Common myeloid progenitor, CD34-positive (primary cell): ENCODE results near the gene AGAP1.

Experiments used
- CTCF ChIA-PET: fragments of 350-600 bp; sonication (Branson Sonifier 250); formaldehyde crosslinking; loops from one replicate; lab custom pipeline; 2021; ENCODE audit warnings: antibody characterized with exemption; lab: Charles Lee
- POLR2A ChIA-PET: fragments of 350-600 bp; sonication (Branson Sonifier 250); formaldehyde crosslinking; loops from one replicate; lab custom pipeline; 2021; ENCODE audit warnings: antibody characterized with exemption; lab: Charles Lee
- DNase-seq, 3 donors: peaks; one replicate each; pipeline versions ENCODE4 v3.0.0 to v3.0.0-alpha.2; 2013
- H3K27ac ChIP-seq, 2 experiments: 1 replicate in 1 of 2; 2 replicates in 1 of 2; pipeline ENCODE4 v1.7.0; 2013; ENCODE audit warnings: inconsistent platforms in 2 of 2, low read length in 2 of 2, mild to moderate bottlenecking in 2 of 2, low read depth in 1 of 2, moderate library complexity in 1 of 2; ENCODE audit not compliant: severe bottlenecking in 2 of 2, insufficient read depth in 1 of 2, poor library complexity in 1 of 2
- H3K27me3 ChIP-seq, 5 experiments: replicated peaks in 2 of 5; 1 replicate in 3 of 5; 2 replicates in 2 of 5; pipeline versions ENCODE4 v1.6.1 to v1.7.0; 2013; ENCODE audit warnings: low read length in 4 of 5, mild to moderate bottlenecking in 2 of 5, moderate library complexity in 2 of 5, inconsistent platforms in 1 of 5; ENCODE audit not compliant: insufficient read depth in 5 of 5, control insufficient read depth in 4 of 5
- H3K36me3 ChIP-seq, 4 experiments: 1 replicate in 2 of 4; 2 replicates in 2 of 4; pipeline versions ENCODE4 v1.6.1 to v1.7.0; 2013; ENCODE audit warnings: low read length in 3 of 4, control low read depth in 1 of 4, mild to moderate bottlenecking in 1 of 4; ENCODE audit not compliant: control insufficient read depth in 4 of 4, insufficient read depth in 4 of 4
- H3K4me1 ChIP-seq, 4 experiments: 1 replicate in 3 of 4; 2 replicates in 1 of 4; pipeline versions ENCODE4 v1.6.1 to v1.7.1; 2013; ENCODE audit warnings: low read length in 3 of 4, mild to moderate bottlenecking in 3 of 4, control low read depth in 1 of 4, inconsistent platforms in 1 of 4, moderate library complexity in 1 of 4; ENCODE audit not compliant: control insufficient read depth in 4 of 4, insufficient read depth in 4 of 4; ENCODE audit errors: control extremely low read depth in 1 of 4
- H3K4me3 ChIP-seq, 7 experiments: 1 replicate in 4 of 7; 2 replicates in 3 of 7; pipeline versions ENCODE4 v1.5.1 to v1.7.0; 2013; ENCODE audit warnings: mild to moderate bottlenecking in 7 of 7, low read length in 6 of 7, moderate library complexity in 6 of 7, inconsistent platforms in 2 of 7, low read depth in 2 of 7, control low read depth in 1 of 7; ENCODE audit not compliant: insufficient read depth in 4 of 7, control insufficient read depth in 1 of 7; ENCODE audit errors: extremely low read depth in 1 of 7
- H3K9me3 ChIP-seq, 5 experiments: 1 replicate in 4 of 5; 2 replicates in 1 of 5; pipeline versions ENCODE4 v1.6.1 to v1.7.1; 2013; ENCODE audit warnings: low read length in 4 of 5, mild to moderate bottlenecking in 2 of 5, inconsistent platforms in 1 of 5, low read depth in 1 of 5, moderate library complexity in 1 of 5; ENCODE audit not compliant: control insufficient read depth in 4 of 5, insufficient read depth in 2 of 5; ENCODE audit errors: control extremely low read depth in 1 of 5
- WGBS: methylation state at CpG from one replicate; pipeline ENCODE4 v1.1.5; 2013; ENCODE audit not compliant: insufficient coverage; 5-methylcytosine and 5-hydroxymethylcytosine counted together

Gene AGAP1

DNA sequence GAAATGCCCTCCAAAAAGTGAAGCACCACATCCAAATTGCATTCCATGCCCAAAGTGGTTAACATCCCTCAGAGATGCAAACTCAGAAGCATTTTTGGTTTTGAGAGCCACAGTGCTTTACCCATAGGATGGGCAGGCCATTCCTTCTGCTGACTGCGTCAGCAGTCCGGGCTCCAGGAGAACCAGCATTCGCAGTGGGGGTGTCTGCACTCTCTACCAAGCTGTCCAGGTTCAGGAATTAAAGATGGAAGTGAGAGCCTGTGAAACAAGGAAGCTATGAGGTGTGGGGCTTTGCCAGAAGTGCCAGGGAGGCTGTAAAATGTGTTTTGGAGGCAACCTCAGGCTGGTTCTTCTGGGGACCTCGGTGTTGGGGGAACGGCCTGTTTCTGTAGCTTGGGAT is 205.7 kb downstream of the AGAP1 start:
- H3K4me3 ChIP-seq: no peak overlapping the region
- H3K27me3 ChIP-seq: peaks cover 0 to 59% (median 10%) of the 10 kb centered on the region in 5 experiments
- no peaks in the 10 kb centered on the region for H3K9me3 ChIP-seq
- peaks cover 0 to 2% (median 0%) of the 10 kb centered on the region in 4 experiments for H3K4me1 ChIP-seq
- DNase-seq: no peak
- 96% methylated on average over 3 of the region's 5 CpGs for WGBS
- CTCF ChIA-PET: no interaction called here
- POLR2A ChIA-PET: no interaction called here
- H3K27ac ChIP-seq: no peak overlapping the region
- no peaks in the 10 kb centered on the region for H3K36me3 ChIP-seq

DNA sequence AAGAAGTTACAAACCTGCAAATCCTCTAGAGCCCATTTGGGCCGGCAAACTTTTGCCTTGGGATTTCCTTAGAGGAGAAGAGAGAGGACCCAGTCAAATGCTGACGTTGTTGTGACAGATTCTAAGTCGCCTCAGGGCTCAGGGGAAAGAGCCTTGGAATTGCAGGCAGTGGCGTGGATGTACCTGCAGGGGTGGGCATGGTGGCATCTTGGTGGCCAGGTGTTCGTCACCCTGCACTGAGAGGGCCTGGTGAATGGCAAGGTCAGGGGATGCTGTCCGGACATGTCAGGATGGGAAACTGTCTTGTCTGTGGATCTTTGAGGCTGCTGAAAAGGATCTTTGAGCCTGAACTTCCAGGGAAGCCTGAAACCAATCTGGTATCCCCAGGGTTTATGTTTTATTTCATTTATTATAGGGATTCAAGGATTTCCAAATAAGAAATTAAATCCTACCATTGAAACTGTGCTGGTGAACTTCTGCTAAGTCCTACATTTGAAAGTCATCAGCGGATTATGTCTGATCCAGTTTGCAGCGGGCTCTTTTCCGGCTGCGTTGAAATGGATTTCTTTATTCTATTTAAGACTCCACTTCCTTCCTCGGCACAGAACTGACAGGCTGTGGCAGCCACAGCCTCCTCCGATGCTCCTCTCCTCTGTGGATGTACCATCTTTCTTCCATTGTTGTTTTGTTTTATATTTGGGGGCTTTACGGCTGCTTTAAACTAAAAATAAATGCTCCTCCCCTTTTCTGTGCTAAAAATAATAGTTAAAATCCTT is 207.6 kb downstream of the AGAP1 start:
- peaks cover 0 to 47% (median 8%) of the 10 kb centered on the region in 5 experiments for H3K27me3 ChIP-seq
- no peak overlapping the region for H3K27ac ChIP-seq
- no peak for DNase-seq
- CTCF ChIA-PET: no interaction called here
- no peaks in the 10 kb centered on the region for H3K36me3 ChIP-seq
- H3K4me1 ChIP-seq: peaks cover 0 to 2% (median 0%) of the 10 kb centered on the region in 4 experiments
- POLR2A ChIA-PET: no interaction called here
- no peaks in the 10 kb centered on the region for H3K9me3 ChIP-seq
- H3K4me3 ChIP-seq: no peak overlapping the region
- WGBS: 85% methylated on average over 6 of the region's 13 CpGs

DNA sequence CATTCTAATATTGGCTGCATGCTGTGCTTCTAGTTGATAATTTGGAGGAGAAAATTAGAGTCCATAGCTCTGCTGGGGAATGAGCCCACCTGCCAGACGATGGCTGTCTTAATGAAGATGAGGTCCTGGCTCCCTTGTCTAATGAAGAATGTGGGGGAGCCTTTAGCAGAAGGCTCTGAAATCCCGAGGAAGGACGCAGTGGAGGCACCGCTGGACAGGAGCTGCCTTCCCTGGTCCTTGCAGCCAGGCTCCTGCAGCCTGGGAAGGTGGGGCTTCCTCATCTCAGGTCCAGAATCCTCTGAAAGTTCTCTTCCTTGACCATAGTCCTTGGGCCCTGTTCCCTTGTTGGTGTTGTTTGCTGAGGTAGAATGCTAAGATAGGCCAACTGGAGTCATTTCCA is 208.3 kb downstream of the AGAP1 start:
- Histone ChIP-seq H3K9me3 (no peaks in the 10 kb centered on the region), H3K27ac (no peak overlapping the region), H3K36me3 (no peaks in the 10 kb centered on the region), H3K4me1 (peaks cover 0 to 2% (median 0%) of the 10 kb centered on the region in 4 experiments), H3K27me3 (peaks cover 0 to 42% (median 8%) of the 10 kb centered on the region in 5 experiments), H3K4me3 (no peak overlapping the region)
- 75% methylated on average over 4 of the region's 4 CpGs for WGBS
- CTCF ChIA-PET: no interaction called here
- POLR2A ChIA-PET: no interaction called here
- no peak for DNase-seq

DNA sequence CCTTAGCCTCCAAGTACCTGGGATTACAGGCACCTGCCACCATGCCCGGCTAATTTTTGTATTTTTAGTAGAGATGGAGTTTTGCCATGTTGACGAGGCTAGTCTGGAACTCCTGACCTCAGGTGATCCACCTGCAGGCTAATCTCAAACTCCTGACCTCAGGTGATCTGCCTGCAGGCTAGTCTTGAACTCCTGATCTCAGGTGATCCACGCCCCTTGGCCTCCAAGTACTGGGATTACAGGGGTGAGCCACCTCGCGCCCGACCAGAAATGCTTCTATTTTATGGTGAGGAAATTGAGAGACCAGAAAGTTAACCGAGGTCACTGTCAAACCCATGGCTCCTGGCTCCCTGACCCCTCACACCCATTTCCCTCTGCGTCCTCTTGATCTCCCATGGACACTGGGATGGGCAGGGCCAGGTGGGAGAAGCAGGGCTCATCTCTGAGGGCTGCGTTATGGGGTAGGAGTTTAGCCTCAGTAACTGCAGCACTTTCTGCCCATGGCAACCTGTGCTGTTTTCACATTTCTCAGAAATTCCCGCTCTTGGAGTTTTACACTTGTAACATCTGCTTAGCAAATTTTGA is 210.0 kb downstream of the AGAP1 start:
- Histone ChIP-seq H3K4me3 (no peak overlapping the region), H3K36me3 (no peaks in the 10 kb centered on the region), H3K27ac (no peak overlapping the region), H3K9me3 (no peaks in the 10 kb centered on the region), H3K27me3 (peaks cover 0 to 38% (median 5%) of the 10 kb centered on the region in 5 experiments), H3K4me1 (peaks cover 0 to 2% (median 0%) of the 10 kb centered on the region in 4 experiments)
- ChIA-PET POLR2A (no interaction called here), CTCF (no interaction called here)
- DNase-seq: no peak
- 100% methylated on average over 6 of the region's 10 CpGs for WGBS

DNA sequence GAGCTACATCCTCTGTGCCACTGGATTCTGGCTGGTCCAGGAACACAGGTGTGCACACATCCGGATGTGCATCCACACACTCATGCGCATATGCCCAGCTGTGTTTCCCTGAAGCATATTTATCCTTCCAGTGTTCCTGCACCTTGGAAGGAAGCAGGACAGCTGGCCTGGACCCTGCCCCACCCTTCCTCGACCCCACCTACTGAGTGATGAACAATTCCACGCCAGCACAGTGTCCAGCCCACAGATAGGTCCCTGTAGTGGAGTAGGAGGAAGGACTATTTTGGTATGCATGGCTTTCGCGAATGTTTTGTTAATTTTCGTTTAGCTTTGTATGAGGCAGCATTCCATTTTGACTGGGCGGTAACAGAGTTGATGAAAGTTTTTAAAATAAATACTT is 211.5 kb downstream of the AGAP1 start:
- POLR2A ChIA-PET: no interaction called here
- no peak overlapping the region for H3K4me3 ChIP-seq
- no peak overlapping the region for H3K27ac ChIP-seq
- WGBS: 84% methylated on average over 2 of the region's 8 CpGs
- CTCF ChIA-PET: no interaction called here
- peaks cover 0 to 2% (median 0%) of the 10 kb centered on the region in 4 experiments for H3K4me1 ChIP-seq
- H3K27me3 ChIP-seq: peaks cover 0 to 25% (median 5%) of the 10 kb centered on the region in 5 experiments
- no peaks in the 10 kb centered on the region for H3K36me3 ChIP-seq
- no peaks in the 10 kb centered on the region for H3K9me3 ChIP-seq
- no peak for DNase-seq

DNA sequence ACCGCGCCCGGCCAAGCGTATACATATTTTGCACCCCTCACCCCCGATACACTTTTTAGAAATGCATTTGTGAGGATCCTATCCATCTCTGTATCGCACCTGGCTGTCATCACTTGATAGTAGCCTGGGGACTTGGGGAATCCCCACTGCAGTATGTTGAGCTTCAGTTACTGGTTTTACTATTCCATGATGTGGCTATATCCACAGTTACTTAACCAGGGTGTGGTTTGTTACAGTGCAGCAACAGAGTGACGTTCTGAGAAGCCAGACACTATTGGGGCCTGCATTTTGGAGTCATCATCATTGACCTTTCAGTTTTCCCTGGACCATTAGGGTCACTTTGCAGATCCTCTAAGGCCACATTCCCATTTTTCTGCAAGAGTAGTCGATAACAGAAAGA is 212.7 kb downstream of the AGAP1 start:
- no peak overlapping the region for H3K4me3 ChIP-seq
- H3K36me3 ChIP-seq: no peaks in the 10 kb centered on the region
- ChIA-PET CTCF (no interaction called here), POLR2A (no interaction called here)
- peaks cover 0 to under 1% (median 0%) of the 10 kb centered on the region in 4 experiments for H3K4me1 ChIP-seq
- H3K27ac ChIP-seq: no peak overlapping the region
- WGBS: 91% methylated on average over 7 of the region's 8 CpGs
- no peaks in the 10 kb centered on the region for H3K9me3 ChIP-seq
- DNase-seq: no peak
- peaks cover 0 to 18% (median 5%) of the 10 kb centered on the region in 5 experiments for H3K27me3 ChIP-seq

DNA sequence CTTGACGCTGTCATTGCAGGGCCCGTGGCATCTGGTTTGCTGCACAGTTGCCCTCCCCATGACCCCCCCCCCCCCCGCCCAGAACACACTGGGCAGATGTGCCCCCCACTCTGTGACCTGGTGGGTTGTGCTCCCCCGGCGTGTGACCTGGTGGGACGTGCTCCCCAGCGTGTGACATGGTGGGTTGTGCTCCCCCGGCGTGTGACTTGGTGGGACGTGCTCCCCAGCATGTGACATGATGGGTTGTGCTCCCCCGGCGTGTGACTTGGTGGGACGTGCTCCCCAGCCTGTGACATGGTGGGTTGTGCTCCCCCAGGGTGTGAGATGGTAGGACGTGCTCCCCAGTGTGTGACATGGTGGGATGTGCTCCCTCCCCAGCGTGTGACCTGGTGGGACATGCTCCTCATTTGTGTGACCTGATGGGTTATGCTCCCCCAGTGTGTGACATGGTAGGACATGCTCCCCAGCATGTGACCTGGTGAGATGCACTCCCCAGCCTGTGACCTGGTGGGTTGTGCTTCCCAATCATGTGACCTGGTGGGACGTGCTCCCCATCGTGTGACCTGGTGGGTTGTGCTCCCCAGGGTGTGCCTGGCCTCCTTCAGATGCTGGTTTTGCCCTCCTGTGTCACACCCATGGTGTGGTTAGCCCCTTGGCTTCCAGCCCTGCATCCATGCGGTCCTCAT is 213.7 kb downstream of the AGAP1 start:
- WGBS: 98% methylated on average over 9 of the region's 18 CpGs
- H3K27ac ChIP-seq: no peak overlapping the region
- no peaks in the 10 kb centered on the region for H3K36me3 ChIP-seq
- ChIA-PET CTCF (no interaction called here), POLR2A (no interaction called here)
- H3K4me3 ChIP-seq: no peak overlapping the region
- no peak for DNase-seq
- H3K9me3 ChIP-seq: no peaks in the 10 kb centered on the region
- H3K27me3 ChIP-seq: peaks cover 0 to 14% (median under 1%) of the 10 kb centered on the region in 5 experiments
- H3K4me1 ChIP-seq: no peaks in the 10 kb centered on the region
